GM12878 (cell line): ENCODE measurements around the gene THSD4. TPM values are rescaled to one million over a fixed set of nuclear protein-coding genes. Genes with fewer than 3 reads are reported as not detected.

Source experiments
- ATAC-seq: fragments of 200-7000 bp; cut with Tn5 transposase; 3 replicates; pipeline ENCODE4 v1.9.1; 2020; ENCODE audit warnings: mild to moderate bottlenecking, moderate library complexity
- BruUV-seq: library from RNA; stranded (reverse); fragments of 400-500 nt; replicated peaks from 2 replicates; lab custom pipeline; 2021; lab: Mats Ljungman, UMichigan
- CTCF ChIA-PET: fragments of 300-600 bp; sonication (Branson Sonifier 250); formaldehyde crosslinking; extraction: SDS; loops from one replicate; lab custom pipeline; 2021; ENCODE audit warnings: inconsistent platforms; lab: Yijun Ruan, JAX
- POLR2A ChIA-PET: fragments of 350-600 bp; formaldehyde crosslinking; extraction: SDS; loops from one replicate; lab custom pipeline; 2021; ENCODE audit warnings: inconsistent platforms; lab: Charles Lee
- RAD21 ChIA-PET: fragments of 300-600 bp; sonication (Branson Sonifier 250); formaldehyde crosslinking; loops from one replicate; lab custom pipeline; 2023; ENCODE audit warnings: antibody characterized with exemption; ENCODE audit not compliant: unreplicated experiment; lab: Charles Lee
- SMC1A ChIA-PET: fragments of 300-600 bp; sonication (Branson Sonifier 250); formaldehyde crosslinking; loops from one replicate; lab custom pipeline; 2023; ENCODE audit not compliant: unreplicated experiment, uncharacterized antibody; lab: Charles Lee
- DNase-seq: peaks from one replicate; pipeline ENCODE4 v3.0.0-alpha.2; 2011; ENCODE audit warnings: low read depth, low spot score
- FAIRE-seq: peaks from 3 replicates; lab custom pipeline; 2011; peaks lifted over from hg19 to GRCh38; lab: Jason Lieb, UNC
- H2AFZ ChIP-seq: 2 replicates; pipeline ENCODE4 v1.6.0; 2011; ENCODE audit warnings: low read depth, low read length, control low read depth; ENCODE audit not compliant: control insufficient read depth
- H3K27ac ChIP-seq: 2 replicates; pipeline ENCODE4 v1.5.1; 2011; ENCODE audit warnings: control low read depth; ENCODE audit not compliant: control insufficient read depth, insufficient read depth
- H3K27me3 ChIP-seq, 2 experiments: replicated peaks in 1 of 2; 2 replicates each; pipeline versions ENCODE4 v1.6.0 to v1.6.1; 2011; ENCODE audit warnings: low read length in 1 of 2; ENCODE audit not compliant: control insufficient read depth in 2 of 2, insufficient read depth in 2 of 2
- H3K36me3 ChIP-seq, 2 experiments: 2 replicates each; pipeline ENCODE4 v1.5.1; 2011; ENCODE audit warnings: low read length in 1 of 2; ENCODE audit not compliant: control insufficient read depth in 2 of 2, insufficient read depth in 2 of 2
- H3K4me1 ChIP-seq: 2 replicates; pipeline ENCODE4 v1.6.1; 2011; ENCODE audit warnings: mild to moderate bottlenecking, low read length, moderate library complexity, mixed read lengths; ENCODE audit not compliant: control insufficient read depth, insufficient read depth
- H3K4me2 ChIP-seq: 2 replicates; pipeline ENCODE4 v1.6.0; 2011; ENCODE audit warnings: control low read depth; ENCODE audit not compliant: control insufficient read depth, insufficient read depth
- H3K4me3 ChIP-seq: fragments of 200-600 bp; sonication (generic); 2 replicates; pipeline ENCODE4 v1.5.1; 2016
- H3K79me2 ChIP-seq: 2 replicates; pipeline ENCODE4 v1.6.0; 2011; ENCODE audit warnings: low read length; ENCODE audit not compliant: control insufficient read depth, insufficient read depth
- H3K9ac ChIP-seq: 2 replicates; pipeline ENCODE4 v1.8.0; 2011; ENCODE audit warnings: low read length, control low read depth, mixed read lengths; ENCODE audit not compliant: control insufficient read depth, insufficient read depth
- H3K9me3 ChIP-seq: replicated peaks from 3 replicates; pipeline ENCODE4 v1.5.1; 2011; ENCODE audit warnings: mild to moderate bottlenecking, low read length; ENCODE audit not compliant: control insufficient read depth, insufficient read depth
- H4K20me1 ChIP-seq: 2 replicates; pipeline ENCODE4 v1.6.0; 2011; ENCODE audit not compliant: control insufficient read depth, insufficient read depth
- BACH1 ChIP-seq: fragments of 450-650 bp; IDR thresholded peaks from 2 replicates; pipeline ENCODE4 v1.6.1; 2017; ENCODE audit warnings: mild to moderate bottlenecking, borderline replicate concordance
- BCLAF1 ChIP-seq: fragments of 450-650 bp; IDR thresholded peaks from 2 replicates; pipeline ENCODE4 v1.6.1; 2017; ENCODE audit warnings: antibody characterized with exemption, mild to moderate bottlenecking, moderate library complexity
- CHD1 ChIP-seq: IDR thresholded peaks from 2 replicates; pipeline ENCODE4 v1.6.1; 2012; ENCODE audit warnings: low read depth, low read length, improper control_type of control experiment
- CREB1 ChIP-seq: IDR thresholded peaks from 2 replicates; pipeline ENCODE4 v1.6.1; 2012; ENCODE audit warnings: low read depth, mild to moderate bottlenecking, inconsistent platforms
- CTCF ChIP-seq, 3 experiments: IDR thresholded peaks in 2 of 3; conservative IDR thresholded peaks in 1 of 3; 2 replicates each; pipeline ENCODE4 v1.5.1; 2011; ENCODE audit warnings: low read depth in 3 of 3, low read length in 3 of 3, mild to moderate bottlenecking in 3 of 3, control low read depth in 2 of 3, moderate library complexity in 2 of 3, inconsistent platforms in 1 of 3, mixed read lengths in 1 of 3; ENCODE audit not compliant: control insufficient read depth in 2 of 3, insufficient read depth in 1 of 3; ENCODE audit errors: extremely low read depth in 1 of 3
- GATAD2B ChIP-seq: fragments of 450-650 bp; conservative IDR thresholded peaks from 2 replicates; pipeline ENCODE4 v1.6.1; 2017; ENCODE audit warnings: low read depth, mild to moderate bottlenecking, moderate library complexity
- HCFC1 ChIP-seq: fragments of 150-350 bp; IDR thresholded peaks from 2 replicates; pipeline ENCODE4 v1.6.1; 2014; ENCODE audit warnings: low read length
- HDAC2 ChIP-seq: fragments of 200-600 bp; sonication (generic); IDR thresholded peaks from 2 replicates; pipeline ENCODE4 v1.6.1; 2017
- MTA2 ChIP-seq: fragments of 450-650 bp; IDR thresholded peaks from 2 replicates; pipeline ENCODE4 v1.6.1; 2016; ENCODE audit warnings: low read depth, mild to moderate bottlenecking, moderate library complexity
- PBX3 ChIP-seq: IDR thresholded peaks from 2 replicates; pipeline ENCODE4 v1.6.1; 2011; ENCODE audit warnings: mild to moderate bottlenecking, low read depth, low read length, moderate library complexity; ENCODE audit not compliant: insufficient replicate concordance
- POLR2A ChIP-seq: IDR thresholded peaks from 2 replicates; pipeline ENCODE4 v1.6.1; 2011; ENCODE audit warnings: low read depth, mild to moderate bottlenecking, low read length
- SKIL ChIP-seq: fragments of 450-650 bp; IDR thresholded peaks from 2 replicates; pipeline ENCODE4 v1.6.1; 2017; ENCODE audit warnings: mild to moderate bottlenecking, low read depth, inconsistent platforms; ENCODE audit not compliant: poor library complexity, severe bottlenecking
- YBX1 ChIP-seq: fragments of 450-650 bp; IDR thresholded peaks from 2 replicates; pipeline ENCODE4 v1.6.1; 2016; ENCODE audit warnings: antibody characterized with exemption
- ZNF622 ChIP-seq: fragments of 450-650 bp; IDR thresholded peaks from 2 replicates; pipeline ENCODE4 v1.6.1; 2017; ENCODE audit warnings: mild to moderate bottlenecking, inconsistent platforms
- WGBS: methylation state at CpG from one replicate; pipeline ENCODE4 v1.1.6; 2016; ENCODE audit warnings: low lambda C conversion rate; ENCODE audit not compliant: insufficient replicate concordance, insufficient coverage; ENCODE audit errors: missing lambda C conversion rate; 5-methylcytosine and 5-hydroxymethylcytosine counted together
- in situ Hi-C: fragments of 300-500 bp; cut with MboI; formaldehyde crosslinking; loops from 9 replicates; pipeline ENCODE4 v1.14.3; 2018; ENCODE audit warnings: mixed read lengths
- intact Hi-C: fragments of 100-400 bp; cut with micrococcal nuclease; formaldehyde crosslinking; loops from one replicate; pipeline ENCODE4 v1.14.2; 2022; ENCODE audit not compliant: unreplicated experiment
- polyA plus RNA-seq, 11 experiments: library from polyadenylated mRNA; depleted of rRNA in 4 of 11; unstranded in 6 of 11; stranded (reverse) in 5 of 11; fragments of >200 nt; fragmentation: Nextera tagmentation in 4 of 11; fragmentation: Illumina TruSeq in 1 of 11; extraction: Ambion mirVana in 4 of 11; extraction: Trizol in 1 of 11; gene quantifications; 1 replicate in 1 of 11; 2 replicates in 10 of 11; pipeline versions ENCODE4 v1.2.1 to v1.2.3, GENCODE V29; 2011 to 2016; ENCODE audit warnings: inconsistent platforms in 2 of 11, missing spikeins in 2 of 11, low read depth in 1 of 11
- total RNA-seq, 4 experiments: library from RNA; depleted of rRNA in 3 of 4; stranded (reverse); fragments of >200 nt in 3 of 4; fragmentation: Illumina TruSeq in 1 of 4; extraction: Trizol in 1 of 4; gene quantifications; 2 replicates each; pipeline versions ENCODE4 v1.2.1 to v1.2.3, GENCODE V29; 2013 to 2021

The THSD4 gene
- total and polyA plus RNA-seq, 10 of the 15 experiments (the other 5 are each of a cell fraction or from before 2014, with no cell fraction given), result 0.04 to 0.13 (median 0.05) TPM; not detected in 7

GRCh38 chr15:71357321-71357732 lies 242.1 kb downstream of the THSD4 start (continued):
- no peak for TF ChIP-seq BCLAF1
- no peak for TF ChIP-seq BACH1
- no peak for TF ChIP-seq GATAD2B
- no peak for TF ChIP-seq POLR2A

- RAD21 ChIA-PET, result no interaction called here
- TF ChIP-seq CHD1 (no peak), YBX1 (no peak), HCFC1 (no peak), SKIL (no peak), PBX3 (no peak), HDAC2 (no peak), CTCF (IDR thresholded peaks at IDR 0.05 in 2 of 3, conservative IDR thresholded peaks at IDR 0.05 in 1 of 3; ENCODE audit: control insufficient read depth in 2 of 3, extremely low read depth in 1 of 3, insufficient read depth in 1 of 3, low read depth in 3 of 3, low read length in 3 of 3) (no peak), CREB1 (no peak), MTA2 (no peak), ZNF622 (no peak)
Measured at GRCh38 chr15:71357967-71358366, 242.7 kb downstream of the THSD4 start.

More at GRCh38 chr15:71357967-71358366, 242.7 kb downstream of the THSD4 start:
- H3K4me2 ChIP-seq, result no peak overlapping the region
- H3K9ac ChIP-seq, result no peak overlapping the region
- ATAC-seq (no peak), DNase-seq (no peak), FAIRE-seq (no peak)
- intact Hi-C loops (no loop called here), in situ Hi-C loops (no loop called here)
- SMC1A ChIA-PET, result interaction anchor here (0.6 kb wide), 1 partner anchor 78 kb away, joined by 3 read pairs; no protein-coding TSS in a partner anchor
- POLR2A ChIA-PET, result no interaction called here
- no peak overlapping the region for H3K4me3 ChIP-seq
- no TSS peak for BruUV-seq
- H3K9me3 ChIP-seq, result no peaks in the 10 kb centered on the region
- H3K79me2 ChIP-seq, result no peaks in the 10 kb centered on the region
- H3K4me1 ChIP-seq, result no peaks in the 10 kb centered on the region
- H4K20me1 ChIP-seq, result no peaks in the 10 kb centered on the region
- CTCF ChIA-PET, result no interaction called here
- no peak overlapping the region for H2AFZ ChIP-seq
- 31% methylated on average over 4 of the region's 4 CpGs for WGBS
- H3K36me3 ChIP-seq, result no peaks in the 10 kb centered on the region
- H3K27me3 ChIP-seq, result peaks cover 1 to 2% of the 10 kb centered on the region in 2 experiments; a peak in 1 of 4 replicates
- no peak overlapping the region for H3K27ac ChIP-seq
